HUES48 (cell line): ENCODE measurements around the gene INPP5D.

Source experiments
- H3K27ac ChIP-seq: one replicate; pipeline ENCODE4 v1.7.0; 2013; ENCODE audit warnings: low read depth, low read length, inconsistent platforms
- H3K27me3 ChIP-seq: 2 replicates; pipeline ENCODE4 v1.6.1; 2013; ENCODE audit warnings: mild to moderate bottlenecking, low read length; ENCODE audit not compliant: control insufficient read depth, insufficient read depth
- H3K36me3 ChIP-seq: 2 replicates; pipeline ENCODE4 v1.6.1; 2013; ENCODE audit warnings: low read length; ENCODE audit not compliant: control insufficient read depth, insufficient read depth
- H3K4me1 ChIP-seq: 2 replicates; pipeline ENCODE4 v1.6.1; 2013; ENCODE audit warnings: mild to moderate bottlenecking, low read length; ENCODE audit not compliant: control insufficient read depth, insufficient read depth
- H3K4me3 ChIP-seq: 2 replicates; pipeline ENCODE4 v1.5.1; 2013; ENCODE audit warnings: mild to moderate bottlenecking, low read depth, low read length
- H3K9ac ChIP-seq: 2 replicates; pipeline ENCODE4 v1.6.1; 2013; ENCODE audit warnings: mild to moderate bottlenecking, low read depth, low read length, moderate library complexity
- H3K9me3 ChIP-seq: 2 replicates; pipeline ENCODE4 v1.6.1; 2013; ENCODE audit warnings: low read length; ENCODE audit not compliant: control insufficient read depth, insufficient read depth

Gene INPP5D

GRCh38 chr2:233080836-233081229 lies 20.7 kb downstream of the INPP5D start:
- no peak overlapping the region for H3K27ac ChIP-seq

GRCh38 chr2:233081232-233081730 lies 21.1 kb downstream of the INPP5D start:
- no peak overlapping the region for H3K4me3 ChIP-seq
- no peak overlapping the region for H3K27ac ChIP-seq
- H3K9ac ChIP-seq = no peak overlapping the region
- H3K4me1 ChIP-seq = peaks cover 8% of the 10 kb centered on the region
- H3K9me3 ChIP-seq = no peaks in the 10 kb centered on the region
- no peaks in the 10 kb centered on the region for H3K27me3 ChIP-seq
- no peaks in the 10 kb centered on the region for H3K36me3 ChIP-seq

More at GRCh38 chr2:233080836-233081229, 20.7 kb downstream of the INPP5D start:
- Histone ChIP-seq H3K9me3 (no peaks in the 10 kb centered on the region), H3K4me1 (peaks cover 12% of the 10 kb centered on the region), H3K9ac (no peak overlapping the region), H3K36me3 (no peaks in the 10 kb centered on the region), H3K4me3 (no peak overlapping the region), H3K27me3 (no peaks in the 10 kb centered on the region)

- peaks cover 7% of the 10 kb centered on the region; the same call in 1 of the 2 replicates for H3K4me1 ChIP-seq
- no peak overlapping the region for H3K27ac ChIP-seq
- H3K9me3 ChIP-seq = no peaks in the 10 kb centered on the region
- no peak overlapping the region for H3K4me3 ChIP-seq
- no peaks in the 10 kb centered on the region for H3K36me3 ChIP-seq
- no peaks in the 10 kb centered on the region for H3K27me3 ChIP-seq
- no peak overlapping the region for H3K9ac ChIP-seq
Observed at GRCh38 chr2:233081731-233082221, 21.6 kb downstream of the INPP5D start.

- Histone ChIP-seq H3K4me1 (peaks cover 7% of the 10 kb centered on the region; the same call in 1 of the 2 replicates), H3K9ac (no peak overlapping the region), H3K4me3 (no peak overlapping the region), H3K27ac (no peak overlapping the region), H3K27me3 (no peaks in the 10 kb centered on the region), H3K9me3 (no peaks in the 10 kb centered on the region), H3K36me3 (no peaks in the 10 kb centered on the region)
Observed at GRCh38 chr2:233082222-233082930, 22.2 kb downstream of the INPP5D start.

- Histone ChIP-seq H3K4me3 (no peak overlapping the region), H3K9ac (no peak overlapping the region)
Observed at GRCh38 chr2:233082931-233083755, 23.0 kb downstream of the INPP5D start.

GRCh38 chr2:233083782-233084181 lies 23.6 kb downstream of the INPP5D start:
- Histone ChIP-seq H3K4me1 (peaks cover 7% of the 10 kb centered on the region; the same call in 1 of the 2 replicates), H3K9me3 (no peaks in the 10 kb centered on the region), H3K27ac (no peak overlapping the region), H3K27me3 (no peaks in the 10 kb centered on the region), H3K9ac (no peak overlapping the region), H3K4me3 (no peak overlapping the region), H3K36me3 (no peaks in the 10 kb centered on the region)

More at GRCh38 chr2:233082931-233083755, 23.0 kb downstream of the INPP5D start:
- no peaks in the 10 kb centered on the region for H3K36me3 ChIP-seq
- no peak overlapping the region for H3K27ac ChIP-seq
- H3K9me3 ChIP-seq = no peaks in the 10 kb centered on the region
- H3K4me1 ChIP-seq = peaks cover 7% of the 10 kb centered on the region; the same call in 1 of the 2 replicates
- no peaks in the 10 kb centered on the region for H3K27me3 ChIP-seq

GRCh38 chr2:233084488-233084887 lies 24.3 kb downstream of the INPP5D start:
- H3K9ac ChIP-seq = no peak overlapping the region
- no peaks in the 10 kb centered on the region for H3K27me3 ChIP-seq
- peaks cover 7% of the 10 kb centered on the region; the same call in 1 of the 2 replicates for H3K4me1 ChIP-seq
- no peak overlapping the region for H3K27ac ChIP-seq
- no peaks in the 10 kb centered on the region for H3K36me3 ChIP-seq
- H3K9me3 ChIP-seq = no peaks in the 10 kb centered on the region
- no peak overlapping the region for H3K4me3 ChIP-seq

- H3K27me3 ChIP-seq = no peaks in the 10 kb centered on the region
- H3K4me1 ChIP-seq = peaks cover 7% of the 10 kb centered on the region; the same call in 1 of the 2 replicates
- H3K36me3 ChIP-seq = no peaks in the 10 kb centered on the region
- no peak overlapping the region for H3K9ac ChIP-seq
- no peaks in the 10 kb centered on the region for H3K9me3 ChIP-seq
- no peak overlapping the region for H3K4me3 ChIP-seq
- no peak overlapping the region for H3K27ac ChIP-seq
Observed at GRCh38 chr2:233085037-233085838, 25.1 kb downstream of the INPP5D start.

GRCh38 chr2:233085839-233086150 lies 25.7 kb downstream of the INPP5D start:
- no peaks in the 10 kb centered on the region for H3K36me3 ChIP-seq

GRCh38 chr2:233087713-233088112 lies 27.6 kb downstream of the INPP5D start:
- Histone ChIP-seq H3K4me3 (no peak overlapping the region), H3K36me3 (no peaks in the 10 kb centered on the region), H3K9ac (no peak overlapping the region), H3K27me3 (no peaks in the 10 kb centered on the region), H3K27ac (no peak overlapping the region), H3K9me3 (no peaks in the 10 kb centered on the region), H3K4me1 (peaks cover 7% of the 10 kb centered on the region; the same call in 1 of the 2 replicates)

More at GRCh38 chr2:233085839-233086150, 25.7 kb downstream of the INPP5D start:
- H3K4me3 ChIP-seq = no peak overlapping the region
- H3K27ac ChIP-seq = no peak overlapping the region
- peaks cover 7% of the 10 kb centered on the region; the same call in 1 of the 2 replicates for H3K4me1 ChIP-seq
- no peaks in the 10 kb centered on the region for H3K9me3 ChIP-seq
- H3K27me3 ChIP-seq = no peaks in the 10 kb centered on the region
- no peak overlapping the region for H3K9ac ChIP-seq
